ENCODE measurements around the gene CSNK1A1.
"Not testable (repeated sequence)": the region's sequence is repeated elsewhere in the genome, so short reads cannot be mapped to it uniquely, and the experiment has no call there.

The CSNK1A1 gene

DNA sequence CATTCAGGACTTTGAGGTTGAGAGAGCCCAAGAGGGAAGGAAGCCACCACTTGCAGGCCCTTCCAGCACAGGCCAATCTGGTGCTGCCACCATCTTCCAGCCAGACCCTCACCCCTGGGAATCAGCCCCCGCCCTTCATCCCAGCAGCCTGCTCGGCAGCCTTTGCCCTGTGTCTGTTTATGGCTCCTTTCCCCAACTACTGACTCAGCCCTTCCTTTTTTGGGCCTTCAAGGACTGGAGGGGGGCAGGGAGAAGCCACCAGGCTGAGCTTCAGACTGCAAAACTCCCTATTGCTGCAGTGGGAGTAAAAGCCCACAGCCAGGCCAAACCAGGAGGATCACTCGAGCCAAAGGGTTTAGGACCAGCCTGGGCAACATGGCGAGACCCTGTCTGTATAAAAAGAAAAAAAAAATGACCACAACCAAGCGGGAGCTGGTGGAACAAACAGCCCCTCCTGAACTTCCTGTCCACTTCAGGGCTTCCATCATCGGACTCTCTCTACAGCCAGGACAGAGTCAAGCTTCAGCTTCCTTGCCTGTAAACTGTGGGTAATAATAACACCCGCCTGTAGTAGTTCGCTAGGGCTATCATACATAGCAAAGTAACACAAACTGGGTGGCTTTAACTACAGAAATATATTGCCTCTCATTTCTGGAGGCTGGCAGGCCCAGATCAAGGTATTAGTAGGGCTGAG, 86.3 kb downstream of the CSNK1A1 start:
- H3K27me3 ChIP-seq (ENCODE audit: insufficient read depth, low read depth, severe bottlenecking), result no peaks in the 10 kb centered on the region
- no peaks in the 10 kb centered on the region for H3K36me3 ChIP-seq
- no peak overlapping the region for H3K4me3 ChIP-seq (ENCODE audit: low read depth, low read length)
- no peak for DNase-seq
- no peak overlapping the region for H3K27ac ChIP-seq
- no peaks in the 10 kb centered on the region for H3K9me3 ChIP-seq (ENCODE audit: severe bottlenecking)
- TF ChIP-seq, protein P1, sequence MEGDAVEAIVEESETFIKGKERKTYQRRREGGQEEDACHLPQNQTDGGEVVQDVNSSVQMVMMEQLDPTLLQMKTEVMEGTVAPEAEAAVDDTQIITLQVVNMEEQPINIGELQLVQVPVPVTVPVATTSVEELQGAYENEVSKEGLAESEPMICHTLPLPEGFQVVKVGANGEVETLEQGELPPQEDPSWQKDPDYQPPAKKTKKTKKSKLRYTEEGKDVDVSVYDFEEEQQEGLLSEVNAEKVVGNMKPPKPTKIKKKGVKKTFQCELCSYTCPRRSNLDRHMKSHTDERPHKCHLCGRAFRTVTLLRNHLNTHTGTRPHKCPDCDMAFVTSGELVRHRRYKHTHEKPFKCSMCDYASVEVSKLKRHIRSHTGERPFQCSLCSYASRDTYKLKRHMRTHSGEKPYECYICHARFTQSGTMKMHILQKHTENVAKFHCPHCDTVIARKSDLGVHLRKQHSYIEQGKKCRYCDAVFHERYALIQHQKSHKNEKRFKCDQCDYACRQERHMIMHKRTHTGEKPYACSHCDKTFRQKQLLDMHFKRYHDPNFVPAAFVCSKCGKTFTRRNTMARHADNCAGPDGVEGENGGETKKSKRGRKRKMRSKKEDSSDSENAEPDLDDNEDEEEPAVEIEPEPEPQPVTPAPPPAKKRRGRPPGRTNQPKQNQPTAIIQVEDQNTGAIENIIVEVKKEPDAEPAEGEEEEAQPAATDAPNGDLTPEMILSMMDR (IDR thresholded peaks at IDR 0.05; ENCODE audit: low read depth, low read length), result no peak

DNA sequence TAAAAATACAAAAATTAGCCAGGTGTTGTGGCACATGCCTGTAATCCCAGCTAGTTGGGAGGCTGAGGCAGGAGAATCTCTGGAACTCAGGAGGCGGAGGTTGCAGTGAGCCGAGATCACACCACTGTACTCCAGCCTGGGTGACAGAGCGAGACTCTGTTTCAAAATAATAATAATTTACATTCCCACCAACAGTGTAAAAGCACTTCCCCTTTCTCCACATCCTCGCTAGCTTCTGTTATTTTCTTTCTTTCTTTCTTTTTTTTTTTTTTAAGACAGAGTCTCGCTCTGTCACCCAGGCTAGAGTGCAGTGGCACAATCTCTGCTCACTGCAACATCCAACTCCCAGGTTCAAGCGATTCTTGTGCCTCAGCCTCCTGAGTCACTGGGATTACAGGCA, 89.3 kb downstream of the CSNK1A1 start:
- H3K4me3 ChIP-seq (ENCODE audit: low read depth, low read length); H3K27me3 ChIP-seq (ENCODE audit: insufficient read depth, low read depth, severe bottlenecking); H3K27ac ChIP-seq; H3K36me3 ChIP-seq; DNase-seq; H3K9me3 ChIP-seq (ENCODE audit: severe bottlenecking): not testable (repeated sequence)

DNA sequence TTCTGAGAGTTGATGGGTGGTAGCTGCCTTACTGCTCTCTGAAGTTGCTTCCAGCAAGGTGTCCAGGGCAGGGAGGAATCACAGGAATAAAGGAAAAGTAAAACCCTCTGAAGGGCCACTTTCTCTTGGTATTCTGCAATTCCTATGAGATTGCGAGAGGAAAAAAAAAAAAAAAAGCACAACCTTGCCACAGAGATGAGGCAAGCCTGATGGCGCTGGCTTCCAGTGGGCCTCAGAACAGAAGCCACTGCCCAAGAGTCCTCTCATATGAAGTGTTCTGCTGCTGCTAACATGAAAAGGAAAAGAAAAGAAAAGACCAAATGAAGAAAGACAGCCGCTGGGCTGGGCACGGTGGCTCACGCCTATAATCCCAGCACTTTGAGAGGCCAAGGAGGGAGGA, 91.3 kb downstream of the CSNK1A1 start:
- no peak overlapping the region for H3K4me3 ChIP-seq (ENCODE audit: low read depth, low read length)
- TF ChIP-seq, protein P1 (IDR thresholded peaks at IDR 0.05; ENCODE audit: low read depth, low read length), result no peak
- no peak overlapping the region for H3K27ac ChIP-seq
- H3K27me3 ChIP-seq (ENCODE audit: insufficient read depth, low read depth, severe bottlenecking), result no peaks in the 10 kb centered on the region
- H3K9me3 ChIP-seq (ENCODE audit: severe bottlenecking), result no peaks in the 10 kb centered on the region
- no peak for DNase-seq
- no peaks in the 10 kb centered on the region for H3K36me3 ChIP-seq

DNA sequence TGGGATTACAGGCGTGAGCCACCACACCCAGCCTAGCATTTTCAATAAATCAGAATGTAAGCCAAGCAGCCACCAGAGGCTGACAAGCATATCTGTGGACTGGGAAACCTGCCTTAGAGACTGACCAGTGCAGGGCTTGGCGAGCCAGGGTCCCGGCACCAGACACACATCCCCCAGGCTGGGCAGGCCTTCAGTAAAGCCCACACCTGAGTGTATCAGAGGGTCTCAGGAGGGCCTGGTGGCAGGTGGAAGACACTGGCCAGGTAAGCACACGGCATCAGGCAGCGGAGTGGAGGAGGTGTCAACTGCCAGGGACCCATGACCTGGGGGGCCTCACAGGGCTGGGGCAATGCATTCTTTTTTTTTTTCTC, 93.9 kb downstream of the CSNK1A1 start:
- TF ChIP-seq, protein P1 (IDR thresholded peaks at IDR 0.05; ENCODE audit: low read depth, low read length), result no peak
- H3K9me3 ChIP-seq (ENCODE audit: severe bottlenecking), result no peaks in the 10 kb centered on the region
- no peaks in the 10 kb centered on the region for H3K27me3 ChIP-seq (ENCODE audit: insufficient read depth, low read depth, severe bottlenecking)
- H3K27ac ChIP-seq, result no peak overlapping the region
- no peaks in the 10 kb centered on the region for H3K36me3 ChIP-seq
- DNase-seq, result no peak
- no peak overlapping the region for H3K4me3 ChIP-seq (ENCODE audit: low read depth, low read length)

DNA sequence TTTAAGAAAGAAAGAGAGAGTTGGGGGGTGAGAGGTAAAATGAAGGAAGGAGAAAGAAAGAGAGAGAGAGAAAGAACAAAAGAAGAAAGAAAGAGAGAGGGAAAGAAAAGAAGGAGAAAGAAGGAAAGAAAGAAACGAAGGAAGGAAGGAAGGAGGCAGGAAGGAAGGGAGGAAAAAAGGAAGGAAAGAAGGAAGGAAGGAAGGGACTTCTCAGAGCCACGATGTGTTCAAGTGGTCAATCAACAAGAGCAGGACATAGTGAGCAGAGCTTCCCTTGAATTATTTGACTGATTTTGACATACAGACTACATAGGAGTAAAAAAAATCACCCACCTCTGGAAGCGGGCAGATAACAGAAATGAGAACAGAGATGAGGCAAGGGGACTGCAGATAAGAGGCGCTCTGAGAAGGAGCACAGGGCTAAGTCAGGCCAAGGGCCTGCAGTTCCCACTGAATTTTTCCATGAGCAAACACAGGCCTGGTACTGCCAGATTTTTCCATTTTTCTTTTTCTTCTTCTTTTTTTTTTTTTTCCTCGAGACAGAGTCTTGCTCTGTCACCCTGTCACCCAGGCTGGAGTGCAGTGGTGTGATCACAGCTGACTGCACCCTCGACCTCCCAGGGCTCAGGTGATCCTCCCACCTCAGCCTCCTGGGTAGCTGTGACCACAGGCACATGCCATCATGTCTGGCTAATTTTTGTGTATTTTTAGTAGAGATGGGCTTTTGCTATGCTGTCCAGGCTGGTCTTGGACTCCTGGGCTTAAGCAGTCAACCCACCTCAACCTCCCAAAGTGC, 94.4 kb downstream of the CSNK1A1 start:
- Histone ChIP-seq H3K9me3 (ENCODE audit: severe bottlenecking) (no peaks in the 10 kb centered on the region), H3K27me3 (ENCODE audit: insufficient read depth, low read depth, severe bottlenecking) (no peaks in the 10 kb centered on the region), H3K4me3 (ENCODE audit: low read depth, low read length) (no peak overlapping the region), H3K36me3 (no peaks in the 10 kb centered on the region), H3K27ac (no peak overlapping the region)
- TF ChIP-seq, protein P1 (IDR thresholded peaks at IDR 0.05; ENCODE audit: low read depth, low read length), result no peak
- DNase-seq, result no peak

DNA sequence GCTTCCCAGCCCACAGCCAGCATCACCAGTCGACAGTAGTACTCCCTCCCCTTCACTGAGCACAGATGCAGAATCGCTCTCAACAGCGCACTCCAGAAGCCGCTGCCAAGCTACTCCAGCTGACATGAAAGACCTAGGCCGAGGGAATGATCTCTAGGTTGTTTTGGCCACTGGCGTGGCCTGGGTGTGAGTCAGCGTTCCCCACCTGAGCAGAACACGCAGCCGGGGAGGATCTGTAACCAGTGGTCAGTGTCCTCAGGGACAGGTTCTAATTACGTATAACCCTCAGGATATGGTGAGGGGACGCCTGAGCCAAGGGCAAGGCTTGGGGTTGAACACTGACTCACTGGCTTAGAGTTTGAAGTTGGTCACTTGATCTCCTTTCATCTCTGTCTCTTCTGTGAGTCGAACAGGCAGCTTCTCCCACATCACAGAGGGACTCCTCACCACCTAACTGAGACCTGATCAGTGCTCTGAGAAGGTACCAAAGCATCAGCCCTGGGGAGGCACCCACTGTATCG, 95.3 kb downstream of the CSNK1A1 start:
- TF ChIP-seq, protein P1 (IDR thresholded peaks at IDR 0.05; ENCODE audit: low read depth, low read length), result no peak
- H3K4me3 ChIP-seq (ENCODE audit: low read depth, low read length), result no peak overlapping the region
- no peaks in the 10 kb centered on the region for H3K9me3 ChIP-seq (ENCODE audit: severe bottlenecking)
- no peaks in the 10 kb centered on the region for H3K36me3 ChIP-seq
- no peaks in the 10 kb centered on the region for H3K27me3 ChIP-seq (ENCODE audit: insufficient read depth, low read depth, severe bottlenecking)
- DNase-seq, result no peak
- H3K27ac ChIP-seq, result no peak overlapping the region
